Activated T-cell treated with anti-CD3 and anti-CD28 coated beads, Interleukin-2, amount 50 U/mL, for 24 hours (primary cell): ENCODE measurements around the gene MYL2.
"Not testable (repeated sequence)": the region's sequence is repeated elsewhere in the genome, so short reads cannot be mapped to it uniquely, and the experiment has no call there.

Experiments
- DNase-seq: peaks from one replicate; pipeline ENCODE4 v3.0.0-alpha.2; 2020
- H3K27ac Mint-ChIP-seq: 2 replicates; pipeline ENCODE4 v1.8.0; 2020; ENCODE audit warnings: mild to moderate bottlenecking, mixed read lengths
- H3K27me3 Mint-ChIP-seq: 2 replicates; pipeline ENCODE4 v1.8.0; 2020; ENCODE audit warnings: mixed read lengths
- H3K36me3 Mint-ChIP-seq: 2 replicates; pipeline ENCODE4 v1.8.0; 2020; ENCODE audit warnings: low read depth, mixed read lengths
- H3K4me1 Mint-ChIP-seq: 2 replicates; pipeline ENCODE4 v1.8.0; 2020; ENCODE audit warnings: low read depth, mixed read lengths
- H3K4me3 Mint-ChIP-seq: 2 replicates; pipeline ENCODE4 v1.8.0; 2020; ENCODE audit warnings: mild to moderate bottlenecking, moderate library complexity, mixed read lengths
- H3K9me3 Mint-ChIP-seq: 2 replicates; pipeline ENCODE4 v1.8.0; 2020; ENCODE audit warnings: mixed read lengths

MYL2 gene, protein sequence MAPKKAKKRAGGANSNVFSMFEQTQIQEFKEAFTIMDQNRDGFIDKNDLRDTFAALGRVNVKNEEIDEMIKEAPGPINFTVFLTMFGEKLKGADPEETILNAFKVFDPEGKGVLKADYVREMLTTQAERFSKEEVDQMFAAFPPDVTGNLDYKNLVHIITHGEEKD

GRCh38 chr12:110920324-110920910, at the start of gene MYL2:
Gene MYL2, minus strand, starts transcription at chr12:110920579. Its CDS starts 50 bp downstream, at chr12:110920529.
- Mint-ChIP-seq H3K36me3 (no peaks in the 10 kb centered on the region), H3K9me3 (no peaks in the 10 kb centered on the region), H3K27me3 (peaks cover 19% of the 10 kb centered on the region), H3K27ac (no peak within 1 kb of the TSS), H3K4me1 (no peaks in the 10 kb centered on the region), H3K4me3 (no peak within 1 kb of the TSS)
- DNase-seq, result no peak

DNA sequence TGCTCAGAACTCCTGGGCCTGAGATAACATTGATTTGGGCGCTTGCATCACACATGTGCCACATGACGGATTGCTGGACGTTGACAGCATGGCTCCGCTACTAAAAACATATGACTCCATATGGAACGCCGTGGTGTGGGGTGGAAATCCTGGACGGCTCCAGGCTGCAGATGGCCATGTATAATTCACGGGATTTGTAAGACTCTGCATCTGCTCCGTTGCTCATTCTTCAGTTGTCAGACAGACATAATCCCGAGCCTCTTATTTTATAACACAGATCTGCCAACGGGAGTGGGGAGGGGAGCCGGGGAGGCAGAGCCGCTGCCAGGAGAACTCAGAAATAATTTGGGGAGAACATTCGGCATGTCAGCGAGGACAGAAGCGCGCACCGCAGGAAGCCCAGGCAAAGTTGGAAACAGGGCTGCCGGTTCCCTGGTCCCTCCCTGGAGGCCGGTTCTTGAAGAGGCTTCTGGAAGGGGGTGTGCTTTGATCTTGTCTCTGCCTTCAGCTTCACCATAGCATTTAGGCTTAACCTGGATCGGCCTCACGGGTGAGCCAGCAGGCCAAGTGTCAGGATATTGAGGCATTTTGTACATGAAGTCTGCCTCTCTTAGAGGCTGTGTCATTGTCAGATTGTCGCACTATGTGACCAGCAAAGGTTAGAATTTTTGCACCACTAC, 45.8 kb upstream of the MYL2 start:
- Mint-ChIP-seq H3K4me1 (no peaks in the 10 kb centered on the region), H3K36me3 (no peaks in the 10 kb centered on the region), H3K27ac (no peak overlapping the region), H3K9me3 (peaks cover 6% of the 10 kb centered on the region), H3K4me3 (no peak overlapping the region), H3K27me3 (peaks cover 30% of the 10 kb centered on the region)
- DNase-seq, result no peak

DNA sequence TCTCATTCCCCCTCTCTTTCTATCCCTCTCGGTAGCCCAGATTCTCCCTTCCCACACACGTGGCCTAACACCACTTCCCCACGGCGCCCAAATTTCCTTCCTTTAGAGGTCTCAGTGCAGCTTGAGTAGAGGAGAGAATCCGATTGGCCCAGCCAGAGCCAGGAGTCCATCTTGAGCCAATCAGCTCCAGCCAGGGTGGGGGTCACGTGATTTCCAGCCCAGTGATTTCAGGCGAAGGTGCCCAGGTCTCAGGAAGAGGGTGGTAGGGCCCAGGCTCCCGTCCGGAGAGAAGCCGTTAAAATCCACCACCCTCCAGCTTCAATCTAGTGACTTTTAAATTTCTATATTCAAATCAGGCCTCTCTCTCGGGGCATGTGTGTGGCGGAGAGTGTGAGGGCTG, 45.2 kb upstream of the MYL2 start:
- H3K27me3 Mint-ChIP-seq, result peaks cover 33% of the 10 kb centered on the region
- no peak overlapping the region for H3K27ac Mint-ChIP-seq
- no peaks in the 10 kb centered on the region for H3K4me1 Mint-ChIP-seq
- no peak for DNase-seq
- H3K9me3 Mint-ChIP-seq, result peaks cover 2% of the 10 kb centered on the region
- H3K4me3 Mint-ChIP-seq, result no peak overlapping the region
- H3K36me3 Mint-ChIP-seq, result no peaks in the 10 kb centered on the region

DNA sequence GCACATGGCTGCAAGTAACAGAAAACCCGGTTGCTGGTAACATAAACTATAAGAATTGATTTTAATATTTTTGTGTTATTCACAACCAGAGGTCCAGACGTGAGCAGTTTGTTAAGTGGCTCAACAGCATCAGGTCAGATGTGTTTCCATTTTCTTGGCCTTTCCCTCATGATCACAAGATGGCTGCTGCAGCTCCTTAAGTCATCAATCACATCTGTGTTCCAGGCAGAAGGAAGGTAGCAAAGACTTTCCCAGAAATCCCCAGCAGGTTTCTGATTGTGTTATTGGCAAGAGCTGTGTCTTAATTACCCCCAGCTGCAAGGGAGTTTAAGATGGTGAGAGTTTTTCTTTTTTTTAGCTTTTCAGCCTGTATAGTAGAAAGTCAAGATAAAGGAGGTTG, 40.4 kb upstream of the MYL2 start:
- H3K4me3 Mint-ChIP-seq, result no peak overlapping the region
- DNase-seq, result no peak
- H3K4me1 Mint-ChIP-seq, result no peaks in the 10 kb centered on the region
- no peaks in the 10 kb centered on the region for H3K36me3 Mint-ChIP-seq
- H3K9me3 Mint-ChIP-seq, result no peaks in the 10 kb centered on the region
- H3K27ac Mint-ChIP-seq, result no peak overlapping the region
- peaks cover 45% of the 10 kb centered on the region for H3K27me3 Mint-ChIP-seq

DNA sequence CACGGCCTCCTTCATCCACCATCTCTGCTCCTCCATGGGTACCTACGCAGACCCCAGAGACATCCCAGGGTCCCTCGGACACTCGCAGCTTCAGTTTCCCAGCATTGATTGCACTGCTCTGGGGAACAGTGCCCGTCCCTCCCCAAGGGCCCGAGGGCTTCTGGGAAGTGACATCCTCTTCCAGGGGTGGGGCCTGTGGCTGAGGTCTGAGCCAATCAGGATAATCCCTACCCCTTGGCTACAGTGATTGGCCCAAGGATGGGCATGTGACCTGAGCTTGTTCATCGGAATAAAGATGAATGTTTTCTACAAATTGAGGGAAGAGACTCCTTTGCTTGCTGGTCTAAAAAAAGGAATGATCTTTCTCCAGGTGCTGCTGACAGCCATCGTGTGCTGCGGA, 37.3 kb upstream of the MYL2 start:
- H3K4me1 Mint-ChIP-seq, result no peaks in the 10 kb centered on the region
- peaks cover 31% of the 10 kb centered on the region for H3K27me3 Mint-ChIP-seq
- H3K27ac Mint-ChIP-seq, result no peak overlapping the region
- no peaks in the 10 kb centered on the region for H3K9me3 Mint-ChIP-seq
- DNase-seq, result no peak
- no peak overlapping the region for H3K4me3 Mint-ChIP-seq
- H3K36me3 Mint-ChIP-seq, result no peaks in the 10 kb centered on the region

DNA sequence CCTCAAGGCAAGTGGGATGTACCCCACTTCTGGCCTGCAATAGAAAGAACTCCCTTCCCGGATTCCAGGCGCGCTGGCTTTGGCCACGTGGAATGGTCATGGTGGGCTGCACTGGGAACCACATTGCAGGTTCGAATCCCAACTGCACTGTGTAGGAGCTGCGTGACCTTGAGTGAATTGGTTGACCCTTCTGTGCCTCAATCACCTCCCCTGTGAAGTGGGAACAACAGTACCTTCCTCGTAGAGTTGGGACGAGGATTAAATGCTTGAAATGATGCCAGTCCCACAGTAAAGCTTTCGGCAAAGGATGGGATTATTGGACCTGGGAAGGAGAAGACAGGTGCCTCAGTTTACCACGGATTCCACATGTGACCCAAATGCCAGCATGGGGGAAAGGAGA, 36.8 kb upstream of the MYL2 start:
- H3K27ac Mint-ChIP-seq, result no peak overlapping the region
- no peaks in the 10 kb centered on the region for H3K9me3 Mint-ChIP-seq
- peaks cover 29% of the 10 kb centered on the region for H3K27me3 Mint-ChIP-seq
- DNase-seq, result no peak
- no peak overlapping the region for H3K4me3 Mint-ChIP-seq
- no peaks in the 10 kb centered on the region for H3K4me1 Mint-ChIP-seq
- H3K36me3 Mint-ChIP-seq, result no peaks in the 10 kb centered on the region

DNA sequence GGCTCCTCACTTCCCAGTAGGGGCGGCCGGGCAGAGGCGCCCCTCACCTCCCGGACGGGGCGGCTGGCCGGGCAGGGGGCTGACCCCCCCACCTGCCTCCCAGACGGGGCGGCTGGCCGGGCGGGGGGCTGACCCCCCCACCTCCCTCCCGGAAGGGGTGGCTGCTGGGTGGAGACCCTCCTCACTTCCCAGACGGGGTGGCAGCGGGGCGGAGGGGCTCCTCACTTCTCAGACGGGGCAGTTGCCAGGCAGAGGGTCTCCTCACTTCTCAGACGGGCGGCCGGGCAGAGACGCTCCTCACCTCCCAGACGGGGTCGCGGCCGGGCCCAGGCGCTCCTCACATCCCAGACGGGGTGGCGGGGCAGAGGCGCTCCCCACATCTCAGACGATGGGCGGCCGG, 30.5 kb upstream of the MYL2 start:
- not testable (repeated sequence) for H3K9me3 Mint-ChIP-seq, H3K4me1 Mint-ChIP-seq, H3K27me3 Mint-ChIP-seq, H3K27ac Mint-ChIP-seq, DNase-seq, H3K4me3 Mint-ChIP-seq, H3K36me3 Mint-ChIP-seq

DNA sequence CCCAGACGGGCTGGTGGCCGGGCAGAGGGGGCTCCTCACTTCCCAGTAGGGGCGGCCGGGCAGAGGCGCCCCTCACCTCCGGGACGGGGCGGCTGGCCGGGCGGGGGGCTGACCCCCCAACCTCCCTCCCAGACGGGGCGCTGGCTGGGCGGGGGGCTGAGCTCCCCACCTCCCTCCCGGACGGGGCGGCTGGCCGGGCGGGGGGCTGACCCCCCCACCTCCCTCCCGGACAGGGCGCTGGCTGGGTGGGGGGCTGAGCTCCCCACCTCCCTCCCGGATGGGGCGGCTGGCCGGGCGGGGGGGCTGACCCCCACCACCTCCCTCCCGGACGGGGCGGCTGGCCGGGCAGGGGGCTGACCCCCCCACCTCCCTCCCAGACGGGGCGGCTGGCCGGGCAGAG, 30.1 kb upstream of the MYL2 start:
- H3K9me3 Mint-ChIP-seq, result peaks cover 12% of the 10 kb centered on the region
- not testable (repeated sequence) for DNase-seq, H3K27ac Mint-ChIP-seq, H3K4me3 Mint-ChIP-seq, H3K27me3 Mint-ChIP-seq, H3K36me3 Mint-ChIP-seq, H3K4me1 Mint-ChIP-seq

DNA sequence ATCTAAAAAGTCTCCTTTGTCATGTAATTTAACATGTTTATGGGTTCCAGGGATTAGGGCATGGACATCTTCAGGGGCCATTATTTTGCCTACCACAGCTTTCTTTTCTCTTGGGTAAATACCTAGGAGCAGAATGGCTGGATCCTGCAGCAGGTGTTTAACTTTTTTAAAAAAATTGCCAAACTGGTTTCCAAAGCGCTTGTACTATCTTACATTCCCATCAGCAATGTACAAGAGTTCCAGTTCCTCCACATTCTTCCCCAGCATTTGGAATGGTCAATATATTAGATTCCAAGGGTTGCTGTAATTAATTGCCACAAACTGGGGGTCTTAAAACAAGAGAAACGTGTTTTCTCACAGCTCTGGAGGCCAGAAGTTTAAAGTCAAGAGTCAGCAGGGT, 27.7 kb upstream of the MYL2 start:
- no peak for DNase-seq
- no peaks in the 10 kb centered on the region for H3K27me3 Mint-ChIP-seq
- peaks cover 12% of the 10 kb centered on the region for H3K9me3 Mint-ChIP-seq
- no peaks in the 10 kb centered on the region for H3K4me1 Mint-ChIP-seq
- H3K4me3 Mint-ChIP-seq, result no peak overlapping the region
- no peaks in the 10 kb centered on the region for H3K36me3 Mint-ChIP-seq
- no peak overlapping the region for H3K27ac Mint-ChIP-seq

DNA sequence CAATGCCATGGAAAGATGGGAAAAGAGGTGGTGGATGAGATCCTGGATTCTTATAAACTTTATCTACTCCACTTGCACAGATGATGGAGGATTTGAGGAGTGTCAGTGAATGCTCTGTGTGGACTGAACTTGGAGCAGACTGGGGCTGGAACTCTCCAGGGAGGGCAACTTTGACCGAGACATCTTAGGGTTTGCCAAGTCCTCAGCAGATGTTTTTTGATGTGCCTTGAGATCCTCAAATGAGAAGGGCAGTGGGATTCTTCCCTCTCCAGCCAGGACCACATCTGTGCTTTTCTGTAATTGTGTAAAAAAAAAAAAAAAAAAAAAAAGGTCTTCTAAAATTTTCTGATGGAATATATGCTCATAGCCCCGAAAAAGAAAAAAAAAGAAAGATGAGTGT, 23.0 kb upstream of the MYL2 start:
- H3K27me3 Mint-ChIP-seq, result no peaks in the 10 kb centered on the region
- H3K4me3 Mint-ChIP-seq, result no peak overlapping the region
- no peaks in the 10 kb centered on the region for H3K4me1 Mint-ChIP-seq
- H3K36me3 Mint-ChIP-seq, result no peaks in the 10 kb centered on the region
- DNase-seq, result no peak
- no peak overlapping the region for H3K27ac Mint-ChIP-seq
- H3K9me3 Mint-ChIP-seq, result peaks cover 11% of the 10 kb centered on the region

DNA sequence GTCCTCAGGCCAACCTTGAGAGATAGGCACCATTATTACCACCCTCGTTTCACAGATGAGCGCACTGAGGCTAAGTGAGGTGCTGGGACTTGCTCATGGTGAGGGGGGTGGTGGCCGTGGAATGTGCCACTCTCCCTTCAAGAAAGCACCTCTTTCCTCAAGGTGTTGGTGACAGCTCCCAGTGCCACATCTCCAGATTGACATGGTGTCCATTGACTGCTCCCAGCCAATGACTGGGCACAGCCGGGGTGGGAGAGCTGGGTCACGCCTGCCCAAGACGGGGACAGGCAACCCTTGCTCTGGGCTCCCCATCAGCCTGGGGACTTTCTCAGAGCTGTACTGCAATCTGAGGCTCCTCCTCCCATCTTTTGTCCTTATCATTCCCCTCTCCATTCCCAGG, 21.0 kb upstream of the MYL2 start:
- DNase-seq, result no peak
- Mint-ChIP-seq H3K36me3 (no peaks in the 10 kb centered on the region), H3K27ac (no peak overlapping the region), H3K27me3 (peaks cover 10% of the 10 kb centered on the region), H3K9me3 (peaks cover 9% of the 10 kb centered on the region), H3K4me1 (peaks cover 6% of the 10 kb centered on the region), H3K4me3 (no peak overlapping the region)

GRCh38 chr12:110940933-110941332, 20.6 kb upstream of the MYL2 start:
- Mint-ChIP-seq H3K27me3 (peaks cover 12% of the 10 kb centered on the region), H3K4me3 (no peak overlapping the region), H3K27ac (no peak overlapping the region), H3K9me3 (peaks cover 5% of the 10 kb centered on the region), H3K36me3 (no peaks in the 10 kb centered on the region), H3K4me1 (peaks cover 6% of the 10 kb centered on the region)
- DNase-seq, result no peak

GRCh38 chr12:110940296-110940695, 19.9 kb upstream of the MYL2 start:
- Mint-ChIP-seq H3K4me3 (no peak overlapping the region), H3K4me1 (peaks cover 6% of the 10 kb centered on the region), H3K36me3 (no peaks in the 10 kb centered on the region), H3K27me3 (peaks cover 16% of the 10 kb centered on the region), H3K27ac (no peak overlapping the region), H3K9me3 (no peaks in the 10 kb centered on the region)
- no peak for DNase-seq

- no peak overlapping the region for H3K4me3 Mint-ChIP-seq
- peak; percentile 77 for DNase-seq
- peaks cover 6% of the 10 kb centered on the region for H3K4me1 Mint-ChIP-seq
- H3K27me3 Mint-ChIP-seq, result peaks cover 21% of the 10 kb centered on the region
- no peaks in the 10 kb centered on the region for H3K9me3 Mint-ChIP-seq
- H3K27ac Mint-ChIP-seq, result no peak overlapping the region
- H3K36me3 Mint-ChIP-seq, result no peaks in the 10 kb centered on the region
Observed at GRCh38 chr12:110937104-110937641, 16.8 kb upstream of the MYL2 start.

DNA sequence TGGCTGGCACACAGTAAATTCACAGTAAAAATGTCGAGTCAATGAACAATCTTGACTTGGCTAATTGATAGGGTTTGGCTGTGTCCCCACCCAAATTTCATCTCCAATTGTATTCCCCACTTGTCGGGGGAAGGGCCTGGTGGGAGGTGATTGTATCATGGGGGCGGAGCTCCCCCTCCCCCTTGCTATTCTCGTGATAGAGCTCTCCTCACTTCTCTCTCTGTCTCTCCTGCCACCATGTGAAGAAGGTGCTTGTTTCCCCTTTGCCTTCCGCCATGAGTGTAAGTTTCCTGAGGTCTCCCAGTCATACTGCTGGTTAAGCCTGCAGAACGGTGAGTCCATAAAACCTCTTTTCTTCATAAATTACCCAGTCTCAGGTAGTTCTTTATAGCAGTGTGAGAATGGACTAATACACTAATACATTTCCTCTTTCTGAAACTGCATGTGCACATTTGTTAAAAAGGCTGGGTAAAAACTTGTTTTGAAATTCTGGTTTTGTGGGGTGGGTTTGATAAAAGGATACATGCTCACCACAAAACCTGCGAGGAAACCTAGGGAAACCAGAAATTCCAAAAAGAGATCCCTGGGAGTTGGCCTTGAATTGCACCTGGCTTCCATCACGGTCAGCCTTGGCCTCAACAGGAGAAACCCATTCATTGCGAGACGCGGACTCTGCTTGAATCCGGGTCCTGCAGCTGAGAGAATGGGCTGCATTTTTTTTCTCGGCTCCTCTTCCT, 16.2 kb upstream of the MYL2 start:
- Mint-ChIP-seq H3K4me1 (peaks cover 6% of the 10 kb centered on the region), H3K9me3 (no peaks in the 10 kb centered on the region), H3K27me3 (peaks cover 21% of the 10 kb centered on the region), H3K36me3 (no peaks in the 10 kb centered on the region), H3K27ac (no peak overlapping the region), H3K4me3 (no peak overlapping the region)
- no peak for DNase-seq
